ENCODE measurements around the gene STRN4.
A peak's percentile ranks its signal among the peaks of the same experiment; 100 is the strongest.

DNA sequence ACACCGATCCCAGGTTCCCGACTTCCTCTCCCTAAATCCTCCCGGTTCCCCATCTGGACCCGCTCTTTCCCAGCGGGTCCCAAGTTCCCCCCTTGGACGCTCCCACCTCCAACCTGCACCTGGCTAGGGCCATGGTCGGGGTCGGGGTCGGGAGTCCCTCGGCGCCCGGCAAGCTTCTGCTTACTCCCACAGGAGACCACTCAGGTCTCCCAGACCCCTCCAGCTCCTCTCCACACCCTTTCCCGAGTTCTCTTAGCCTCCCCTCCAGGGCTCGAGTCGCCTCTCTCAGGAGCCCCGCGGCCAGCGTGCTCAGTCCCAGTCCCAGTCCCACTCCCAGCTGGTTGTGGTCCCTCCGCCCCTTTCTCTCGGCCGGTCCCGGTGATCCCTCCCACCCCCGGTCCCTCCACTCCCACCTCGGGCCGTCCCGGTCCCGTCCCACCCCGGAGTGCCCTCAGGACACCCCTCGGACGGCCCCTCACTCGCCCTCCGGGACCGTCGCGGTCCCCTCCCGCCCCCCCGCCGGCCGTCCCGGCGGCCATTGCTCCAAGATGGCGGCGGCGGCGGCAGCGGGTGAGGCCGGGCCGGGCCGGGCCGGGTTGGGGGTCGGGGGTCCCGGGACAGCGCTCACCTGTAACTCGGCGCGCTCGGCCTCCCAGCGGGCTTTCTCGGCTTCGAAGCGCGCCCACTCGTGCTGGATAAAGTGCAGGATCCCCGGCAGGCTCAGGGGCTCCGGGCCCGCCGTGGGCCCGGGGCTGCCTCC lies 549 bp downstream of the STRN4 start, which contains the start of gene FKRP:
- TF ChIP-seq YY1 (IDR thresholded peaks at IDR 0.05; ENCODE audit: insufficient read depth, insufficient read length) (peak; percentile 13), SUZ12 (IDR thresholded peaks at IDR 0.05; ENCODE audit: extremely low read depth, insufficient read depth, insufficient read length) (no peak)
